ENCODE results near the gene ESPNL.

ESPNL gene

GRCh38 chr2:238119756-238120462, 19.8 kb downstream of the ESPNL start:
- Histone ChIP-seq H3K79me1 (ENCODE audit: low read length) (no peaks in the 10 kb centered on the region), H3K4me2 (ENCODE audit: low read length) (no peak overlapping the region), H2AK5ac (ENCODE audit: low read length) (no peak overlapping the region), H2BK12ac (ENCODE audit: low read length) (no peak overlapping the region), H2BK120ac (ENCODE audit: insufficient read depth, low read length, poor library complexity) (no peak overlapping the region), H3K36me3 (ENCODE audit: control insufficient read depth in 1 of 2, insufficient read depth in 2 of 2, low read length in 2 of 2) (no peaks in the 10 kb centered on the region), H3K79me2 (ENCODE audit: control insufficient read depth, insufficient read depth, low read length, poor library complexity) (no peaks in the 10 kb centered on the region), H3K4me1 (ENCODE audit: control insufficient read depth in 1 of 2, insufficient read depth in 2 of 2, low read length in 2 of 2) (no peaks in the 10 kb centered on the region), H3K4me3 (ENCODE audit: low read depth, low read length) (no peak overlapping the region), H3K18ac (ENCODE audit: low read length) (no peak overlapping the region), H2BK5ac (ENCODE audit: low read depth, low read length, poor library complexity) (no peak overlapping the region), H4K91ac (ENCODE audit: low read depth, low read length) (no peak overlapping the region), H4K8ac (ENCODE audit: low read depth, low read length) (no peak overlapping the region), H4K12ac (ENCODE audit: low read depth, low read length) (no peak overlapping the region), H3K27me3 (ENCODE audit: insufficient read depth, low read length) (no peaks in the 10 kb centered on the region), H3K14ac (ENCODE audit: low read length) (no peak overlapping the region), H3K23ac (ENCODE audit: low read length) (no peak overlapping the region), H3K27ac (ENCODE audit: low read depth, low read length) (no peak overlapping the region), H3K4ac (ENCODE audit: low read depth, low read length) (no peak overlapping the region), H2AFZ (ENCODE audit: insufficient read depth, low read length, poor library complexity) (no peak overlapping the region), H3K9me3 (ENCODE audit: insufficient read depth, low read depth, low read length) (peaks cover 3% of the 10 kb centered on the region), H3K9ac (ENCODE audit: low read length) (no peak overlapping the region)
- DNase-seq, result no peak
- WGBS (ENCODE audit: extremely low coverage, insufficient coverage, insufficient read length), result no CpG with 5 or more reads among the region's 15 CpGs

DNA sequence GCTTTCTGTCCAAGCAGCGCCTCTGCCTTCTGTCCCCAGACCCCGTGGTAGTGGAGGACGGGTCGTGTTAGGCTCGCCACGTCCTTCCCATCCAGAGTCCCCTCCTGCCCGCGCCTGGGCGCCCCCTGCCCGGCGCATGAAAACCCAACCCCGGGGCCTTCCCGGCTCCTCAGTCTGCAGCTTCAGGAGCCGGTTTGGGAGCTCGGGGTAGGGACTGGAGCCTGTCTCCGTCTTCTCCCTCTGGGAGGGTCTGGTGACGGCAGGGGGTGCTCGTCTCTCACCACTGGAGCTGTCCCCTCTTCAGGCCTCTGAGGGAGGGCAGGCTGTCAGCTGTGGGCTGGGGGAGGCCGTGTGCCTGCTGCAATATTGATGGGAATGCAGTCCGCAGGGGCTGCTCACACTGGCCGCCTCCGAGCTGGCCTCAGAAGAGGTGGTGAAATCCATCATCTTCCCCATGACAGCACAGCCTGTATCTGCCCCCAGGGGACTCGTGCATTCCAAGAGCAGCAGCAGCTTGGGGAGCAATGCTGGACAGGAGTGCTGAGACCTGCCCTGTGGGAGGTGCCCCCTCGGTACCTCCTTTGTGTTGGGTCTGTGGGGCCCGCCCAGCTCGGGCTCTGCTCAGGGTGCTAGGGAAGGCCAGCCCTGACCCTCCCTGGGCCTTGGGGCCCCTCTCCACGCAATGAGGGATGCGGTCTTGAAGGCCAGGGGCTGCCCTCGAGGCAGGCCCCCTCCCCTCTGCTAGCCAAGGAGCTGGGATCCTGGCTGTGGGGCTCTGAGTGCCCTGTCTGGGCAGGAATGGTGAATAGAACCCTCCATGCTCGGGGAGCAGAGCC, 20.5 kb downstream of the ESPNL start:
- Histone ChIP-seq H2AK5ac (ENCODE audit: low read length) (no peak overlapping the region), H3K27ac (ENCODE audit: low read depth, low read length) (no peak overlapping the region), H3K23ac (ENCODE audit: low read length) (no peak overlapping the region), H4K91ac (ENCODE audit: low read depth, low read length) (no peak overlapping the region), H3K4me1 (ENCODE audit: control insufficient read depth in 1 of 2, insufficient read depth in 2 of 2, low read length in 2 of 2) (no peaks in the 10 kb centered on the region), H2BK12ac (ENCODE audit: low read length) (no peak overlapping the region), H3K36me3 (ENCODE audit: control insufficient read depth in 1 of 2, insufficient read depth in 2 of 2, low read length in 2 of 2) (no peaks in the 10 kb centered on the region), H3K79me2 (ENCODE audit: control insufficient read depth, insufficient read depth, low read length, poor library complexity) (no peaks in the 10 kb centered on the region), H3K18ac (ENCODE audit: low read length) (no peak overlapping the region), H3K27me3 (ENCODE audit: insufficient read depth, low read length) (no peaks in the 10 kb centered on the region), H4K12ac (ENCODE audit: low read depth, low read length) (no peak overlapping the region), H2BK120ac (ENCODE audit: insufficient read depth, low read length, poor library complexity) (no peak overlapping the region), H2BK5ac (ENCODE audit: low read depth, low read length, poor library complexity) (no peak overlapping the region), H3K9me3 (ENCODE audit: insufficient read depth, low read depth, low read length) (peaks cover 3% of the 10 kb centered on the region), H3K4me3 (ENCODE audit: low read depth, low read length) (no peak overlapping the region), H3K9ac (ENCODE audit: low read length) (no peak overlapping the region), H2AFZ (ENCODE audit: insufficient read depth, low read length, poor library complexity) (no peak overlapping the region), H3K14ac (ENCODE audit: low read length) (no peak overlapping the region), H3K4ac (ENCODE audit: low read depth, low read length) (no peak overlapping the region), H3K79me1 (ENCODE audit: low read length) (no peaks in the 10 kb centered on the region), H4K8ac (ENCODE audit: low read depth, low read length) (no peak overlapping the region), H3K4me2 (ENCODE audit: low read length) (no peak overlapping the region)
- no peak for DNase-seq
- WGBS (ENCODE audit: extremely low coverage, insufficient coverage, insufficient read length), result no CpG with 5 or more reads among the region's 30 CpGs

DNA sequence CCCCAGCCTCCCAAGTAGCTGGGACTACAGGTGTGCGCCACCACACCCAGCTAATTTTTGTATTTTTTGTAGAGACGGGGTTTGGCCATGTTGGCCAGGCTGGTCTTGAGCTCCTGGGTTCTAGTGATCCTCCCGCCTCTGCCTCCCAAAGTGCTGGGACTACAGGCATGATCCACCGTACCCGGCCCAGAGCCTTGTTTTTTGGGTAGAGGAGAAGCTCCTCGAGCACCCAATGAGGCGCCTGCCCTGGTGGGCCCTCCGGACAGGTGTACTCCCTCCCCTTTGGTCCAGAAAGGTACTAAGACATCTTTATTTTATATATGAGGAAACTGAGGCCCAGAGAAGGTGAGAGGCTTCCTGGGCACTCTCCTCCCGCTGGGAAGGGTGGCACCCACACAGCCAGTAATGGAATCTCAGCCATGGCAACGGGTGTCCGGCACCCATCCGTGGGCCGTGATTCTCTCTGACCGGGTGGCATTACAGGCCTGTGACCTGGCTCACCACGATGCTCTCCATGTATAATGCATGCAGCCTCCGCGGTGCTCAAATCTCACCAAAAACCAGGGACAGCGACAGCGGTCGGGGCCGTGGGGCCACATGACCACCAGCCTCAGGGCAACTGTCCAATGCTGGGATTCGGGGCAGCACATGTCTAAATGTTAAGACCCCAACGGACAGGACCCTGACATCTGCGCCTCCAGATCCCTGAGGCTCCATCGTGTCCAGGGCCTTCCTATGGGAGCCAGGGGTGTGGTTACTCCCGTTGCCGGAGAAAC, 21.6 kb downstream of the ESPNL start:
- no peaks in the 10 kb centered on the region for H3K79me1 ChIP-seq (ENCODE audit: low read length)
- no peak overlapping the region for H4K91ac ChIP-seq (ENCODE audit: low read depth, low read length)
- no peak overlapping the region for H2AFZ ChIP-seq (ENCODE audit: insufficient read depth, low read length, poor library complexity)
- no peak overlapping the region for H4K8ac ChIP-seq (ENCODE audit: low read depth, low read length)
- H3K79me2 ChIP-seq (ENCODE audit: control insufficient read depth, insufficient read depth, low read length, poor library complexity), result no peaks in the 10 kb centered on the region
- no peak overlapping the region for H4K12ac ChIP-seq (ENCODE audit: low read depth, low read length)
- H3K27me3 ChIP-seq (ENCODE audit: insufficient read depth, low read length), result no peaks in the 10 kb centered on the region
- no peak overlapping the region for H2AK5ac ChIP-seq (ENCODE audit: low read length)
- no peak overlapping the region for H3K18ac ChIP-seq (ENCODE audit: low read length)
- H3K4me3 ChIP-seq (ENCODE audit: low read depth, low read length), result peak overlapping the region; percentile 21
- no peak overlapping the region for H3K23ac ChIP-seq (ENCODE audit: low read length)
- H3K27ac ChIP-seq (ENCODE audit: low read depth, low read length), result no peak overlapping the region
- no peak overlapping the region for H3K9ac ChIP-seq (ENCODE audit: low read length)
- no peak overlapping the region for H3K14ac ChIP-seq (ENCODE audit: low read length)
- no CpG with 5 or more reads among the region's 27 CpGs for WGBS (ENCODE audit: extremely low coverage, insufficient coverage, insufficient read length)
- H2BK120ac ChIP-seq (ENCODE audit: insufficient read depth, low read length, poor library complexity), result no peak overlapping the region
- no peak overlapping the region for H3K4me2 ChIP-seq (ENCODE audit: low read length)
- no peak overlapping the region for H2BK12ac ChIP-seq (ENCODE audit: low read length)
- no peaks in the 10 kb centered on the region for H3K4me1 ChIP-seq (ENCODE audit: control insufficient read depth in 1 of 2, insufficient read depth in 2 of 2, low read length in 2 of 2)
- H3K36me3 ChIP-seq (ENCODE audit: control insufficient read depth in 1 of 2, insufficient read depth in 2 of 2, low read length in 2 of 2), result no peaks in the 10 kb centered on the region
- no peak for DNase-seq
- peaks cover 3% of the 10 kb centered on the region for H3K9me3 ChIP-seq (ENCODE audit: insufficient read depth, low read depth, low read length)
- no peak overlapping the region for H3K4ac ChIP-seq (ENCODE audit: low read depth, low read length)
- H2BK5ac ChIP-seq (ENCODE audit: low read depth, low read length, poor library complexity), result no peak overlapping the region

DNA sequence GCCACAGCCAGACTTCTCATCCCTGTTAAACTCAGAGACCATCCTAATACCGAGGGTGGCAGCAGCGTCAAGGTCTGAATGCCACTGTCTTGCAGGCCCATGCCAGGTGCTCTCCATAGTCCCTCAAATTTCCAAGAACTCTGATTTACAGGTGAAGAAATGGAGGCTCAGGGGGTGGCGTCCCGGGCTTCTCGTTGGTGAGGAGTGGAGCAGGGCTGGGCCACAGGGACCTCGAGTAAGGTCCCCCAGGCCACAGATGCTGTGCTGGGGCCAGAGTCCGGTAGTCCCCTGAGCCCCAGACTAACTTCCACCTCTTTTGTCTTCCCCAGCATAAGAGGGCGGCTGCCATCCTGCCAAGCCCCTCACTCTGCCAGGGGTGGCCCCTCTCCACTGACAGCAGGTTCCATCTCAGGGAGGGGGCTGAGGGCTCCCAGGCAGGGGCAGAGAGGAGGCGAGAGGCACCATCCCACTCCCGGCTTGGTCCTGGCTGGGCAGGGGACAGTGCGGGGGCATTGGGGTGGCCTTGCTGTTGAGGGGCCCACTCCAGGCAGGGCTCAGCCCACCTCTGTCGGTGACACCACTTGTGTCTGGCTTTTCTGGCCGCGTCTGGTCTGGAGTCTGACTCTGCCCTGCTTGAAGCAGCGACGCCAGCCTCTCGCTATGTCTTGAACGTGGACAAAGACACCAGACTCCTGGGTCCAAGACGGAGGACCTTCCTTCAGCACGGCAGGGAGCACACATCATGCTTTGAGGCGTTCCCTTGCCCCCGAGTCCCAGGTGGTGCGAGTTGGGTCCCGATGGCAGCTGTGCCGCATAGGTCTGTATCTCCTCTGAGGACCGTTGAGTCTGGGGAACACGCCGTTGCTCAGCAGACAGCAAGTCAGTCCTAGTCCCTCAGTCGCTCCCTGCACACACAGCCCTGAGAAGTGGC, 22.4 kb downstream of the ESPNL start:
- no peak overlapping the region for H3K14ac ChIP-seq (ENCODE audit: low read length)
- no peak overlapping the region for H4K91ac ChIP-seq (ENCODE audit: low read depth, low read length)
- no peak overlapping the region for H3K27ac ChIP-seq (ENCODE audit: low read depth, low read length)
- H4K12ac ChIP-seq (ENCODE audit: low read depth, low read length), result no peak overlapping the region
- H2BK5ac ChIP-seq (ENCODE audit: low read depth, low read length, poor library complexity), result no peak overlapping the region
- no peaks in the 10 kb centered on the region for H3K4me1 ChIP-seq (ENCODE audit: control insufficient read depth in 1 of 2, insufficient read depth in 2 of 2, low read length in 2 of 2)
- no peak overlapping the region for H2BK12ac ChIP-seq (ENCODE audit: low read length)
- H3K18ac ChIP-seq (ENCODE audit: low read length), result no peak overlapping the region
- no peak for DNase-seq
- H3K4me2 ChIP-seq (ENCODE audit: low read length), result no peak overlapping the region
- no peak overlapping the region for H4K8ac ChIP-seq (ENCODE audit: low read depth, low read length)
- no peak overlapping the region for H2AK5ac ChIP-seq (ENCODE audit: low read length)
- H2BK120ac ChIP-seq (ENCODE audit: insufficient read depth, low read length, poor library complexity), result no peak overlapping the region
- no CpG with 5 or more reads among the region's 29 CpGs for WGBS (ENCODE audit: extremely low coverage, insufficient coverage, insufficient read length)
- no peaks in the 10 kb centered on the region for H3K79me2 ChIP-seq (ENCODE audit: control insufficient read depth, insufficient read depth, low read length, poor library complexity)
- H3K4me3 ChIP-seq (ENCODE audit: low read depth, low read length), result no peak overlapping the region
- H3K9ac ChIP-seq (ENCODE audit: low read length), result no peak overlapping the region
- H2AFZ ChIP-seq (ENCODE audit: insufficient read depth, low read length, poor library complexity), result no peak overlapping the region
- no peak overlapping the region for H3K4ac ChIP-seq (ENCODE audit: low read depth, low read length)
- no peaks in the 10 kb centered on the region for H3K79me1 ChIP-seq (ENCODE audit: low read length)
- no peak overlapping the region for H3K23ac ChIP-seq (ENCODE audit: low read length)
- H3K36me3 ChIP-seq (ENCODE audit: control insufficient read depth in 1 of 2, insufficient read depth in 2 of 2, low read length in 2 of 2), result no peaks in the 10 kb centered on the region
- no peaks in the 10 kb centered on the region for H3K27me3 ChIP-seq (ENCODE audit: insufficient read depth, low read length)
- peaks cover 3% of the 10 kb centered on the region for H3K9me3 ChIP-seq (ENCODE audit: insufficient read depth, low read depth, low read length)

Measured in trophoblast cell (in vitro differentiated cells and primary cell).